Measurements from ENCODE around the gene ARMH3.
"Not testable (repeated sequence)": the region's sequence is repeated elsewhere in the genome, so short reads cannot be mapped to it uniquely, and the experiment has no call there.

The ARMH3 gene

GRCh38 chr10:102055647-102056419, at the start of gene ARMH3:
Gene ARMH3, minus strand, starts transcription at chr10:102056173. Its CDS starts 16,059 bp downstream, at chr10:102040114.
- peak; percentile 55 to 81 (median 66) for DNase-seq

GRCh38 chr10:102102421-102102820, 46.4 kb upstream of the ARMH3 start:
- DNase-seq = no peak

GRCh38 chr10:102101152-102101551, 45.2 kb upstream of the ARMH3 start:
- no peak for DNase-seq

GRCh38 chr10:102096449-102096848, 40.5 kb upstream of the ARMH3 start:
- no peak for DNase-seq

- DNase-seq = no peak
These were observed 34.8 kb upstream of the ARMH3 start for GRCh38 chr10:102090772-102091171.

GRCh38 chr10:102086196-102086595, 30.2 kb upstream of the ARMH3 start:
- DNase-seq = no peak

GRCh38 chr10:102085336-102085735, 29.4 kb upstream of the ARMH3 start:
- DNase-seq = no peak

GRCh38 chr10:102083541-102083940, 27.6 kb upstream of the ARMH3 start:
- no peak for DNase-seq

- DNase-seq = peak; percentile 38 to 68 (median 56)
These were observed 16.9 kb upstream of the ARMH3 start for GRCh38 chr10:102072673-102073527.

- DNase-seq = no peak
These were observed 13.1 kb upstream of the ARMH3 start for GRCh38 chr10:102069071-102069470.

- DNase-seq = no peak
These were observed 12.2 kb upstream of the ARMH3 start for GRCh38 chr10:102068216-102068615.

GRCh38 chr10:102067091-102067916, 11.3 kb upstream of the ARMH3 start:
- no peak for DNase-seq

- no peak for DNase-seq
These were observed 10.6 kb upstream of the ARMH3 start for GRCh38 chr10:102066399-102067088.

GRCh38 chr10:102065561-102066398, 9.8 kb upstream of the ARMH3 start:
- peak in 1 of 4 experiments; percentile 37 for DNase-seq

GRCh38 chr10:102064868-102065560, 9.0 kb upstream of the ARMH3 start, which contains the start of gene HPS6:
Gene HPS6, plus strand, starts transcription at chr10:102065349. Its CDS starts 126 bp downstream, at chr10:102065475.
- peak; percentile 50 to 80 (median 70) for DNase-seq

GRCh38 chr10:102064503-102064867, 8.5 kb upstream of the ARMH3 start:
- DNase-seq = no peak

GRCh38 chr10:102059987-102060386, 4.0 kb upstream of the ARMH3 start:
- no peak for DNase-seq

GRCh38 chr10:102054881-102055646, 909 bp downstream of the ARMH3 start:
- DNase-seq = not testable (repeated sequence)

GRCh38 chr10:102046095-102046494, 9.9 kb downstream of the ARMH3 start:
- DNase-seq = no peak

- no peak for DNase-seq
These were observed 10.7 kb downstream of the ARMH3 start for GRCh38 chr10:102045292-102045691.

All from activated naive CD4-positive, alpha-beta T cell (primary cell).